ENCODE data around the gene FGF21.

The FGF21 gene

GRCh38 chr19:48799358-48800300, 44.3 kb downstream of the FGF21 start:
- TF ChIP-seq, protein P1, sequence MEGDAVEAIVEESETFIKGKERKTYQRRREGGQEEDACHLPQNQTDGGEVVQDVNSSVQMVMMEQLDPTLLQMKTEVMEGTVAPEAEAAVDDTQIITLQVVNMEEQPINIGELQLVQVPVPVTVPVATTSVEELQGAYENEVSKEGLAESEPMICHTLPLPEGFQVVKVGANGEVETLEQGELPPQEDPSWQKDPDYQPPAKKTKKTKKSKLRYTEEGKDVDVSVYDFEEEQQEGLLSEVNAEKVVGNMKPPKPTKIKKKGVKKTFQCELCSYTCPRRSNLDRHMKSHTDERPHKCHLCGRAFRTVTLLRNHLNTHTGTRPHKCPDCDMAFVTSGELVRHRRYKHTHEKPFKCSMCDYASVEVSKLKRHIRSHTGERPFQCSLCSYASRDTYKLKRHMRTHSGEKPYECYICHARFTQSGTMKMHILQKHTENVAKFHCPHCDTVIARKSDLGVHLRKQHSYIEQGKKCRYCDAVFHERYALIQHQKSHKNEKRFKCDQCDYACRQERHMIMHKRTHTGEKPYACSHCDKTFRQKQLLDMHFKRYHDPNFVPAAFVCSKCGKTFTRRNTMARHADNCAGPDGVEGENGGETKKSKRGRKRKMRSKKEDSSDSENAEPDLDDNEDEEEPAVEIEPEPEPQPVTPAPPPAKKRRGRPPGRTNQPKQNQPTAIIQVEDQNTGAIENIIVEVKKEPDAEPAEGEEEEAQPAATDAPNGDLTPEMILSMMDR (IDR thresholded peaks at IDR 0.05; ENCODE audit: extremely low read depth, insufficient read depth, missing control alignments), result no peak
- DNase-seq (ENCODE audit: low spot score), result no peak
- in situ Hi-C loops (cut with MboI; ENCODE audit: low pct_unique_long_range_greater_than_20kb, low sequenced_read_pairs, unreplicated experiment), result no loop called here

DNA sequence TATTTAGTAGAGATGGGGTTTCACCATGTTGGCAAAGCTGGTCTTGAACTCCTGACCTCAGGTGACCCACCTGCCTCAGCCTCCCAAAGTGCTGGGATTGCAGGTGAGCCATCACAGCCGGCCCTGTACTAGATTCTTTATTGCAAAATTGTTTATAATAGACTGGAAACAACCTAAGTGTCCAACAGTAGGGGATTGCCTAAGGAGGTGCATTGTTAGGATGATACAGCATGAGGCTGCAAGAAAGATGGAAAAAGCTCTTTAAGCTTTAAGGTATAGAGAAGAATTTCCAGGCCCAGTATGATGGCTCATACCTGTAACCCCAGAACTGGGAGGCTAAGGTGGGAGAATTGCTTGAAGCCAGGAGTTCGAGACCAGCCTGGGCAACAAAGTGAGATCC, 47.3 kb downstream of the FGF21 start:
- in situ Hi-C loops (cut with MboI; ENCODE audit: low pct_unique_long_range_greater_than_20kb, low sequenced_read_pairs, unreplicated experiment), result no loop called here
- DNase-seq (ENCODE audit: low spot score), result no peak
- TF ChIP-seq, protein P1 (IDR thresholded peaks at IDR 0.05; ENCODE audit: extremely low read depth, insufficient read depth, missing control alignments), result no peak

- in situ Hi-C loops (cut with MboI; ENCODE audit: low pct_unique_long_range_greater_than_20kb, low sequenced_read_pairs, unreplicated experiment), result no loop called here
- TF ChIP-seq, protein P1 (IDR thresholded peaks at IDR 0.05; ENCODE audit: extremely low read depth, insufficient read depth, missing control alignments), result no peak
- no peak for DNase-seq (ENCODE audit: low spot score)
These were observed 49.2 kb downstream of the FGF21 start for GRCh38 chr19:48804496-48804895.

DNA sequence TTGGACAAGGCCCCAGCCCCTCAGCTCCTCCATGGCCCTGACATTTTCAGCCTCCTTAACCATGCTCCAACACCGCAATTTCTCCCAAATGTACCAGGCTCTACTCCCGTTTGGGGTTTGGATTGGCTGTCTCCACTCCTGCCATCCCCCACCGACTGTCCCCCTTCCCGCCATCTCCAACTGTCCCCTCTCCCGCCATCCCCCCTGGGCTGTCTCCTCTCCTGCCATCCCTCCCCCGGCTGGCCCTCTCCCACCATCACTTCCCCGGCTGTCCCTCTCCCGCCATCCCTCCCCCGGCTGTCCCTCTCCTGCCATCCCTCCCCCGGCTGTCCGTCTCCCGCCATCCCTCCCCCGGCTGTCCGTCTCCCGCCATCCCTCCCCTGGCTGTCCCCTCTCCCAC, 50.1 kb downstream of the FGF21 start:
- in situ Hi-C loops (cut with MboI; ENCODE audit: low pct_unique_long_range_greater_than_20kb, low sequenced_read_pairs, unreplicated experiment), result no loop called here
- no peak for DNase-seq (ENCODE audit: low spot score)
- TF ChIP-seq, protein P1 (IDR thresholded peaks at IDR 0.05; ENCODE audit: extremely low read depth, insufficient read depth, missing control alignments), result no peak

DNA sequence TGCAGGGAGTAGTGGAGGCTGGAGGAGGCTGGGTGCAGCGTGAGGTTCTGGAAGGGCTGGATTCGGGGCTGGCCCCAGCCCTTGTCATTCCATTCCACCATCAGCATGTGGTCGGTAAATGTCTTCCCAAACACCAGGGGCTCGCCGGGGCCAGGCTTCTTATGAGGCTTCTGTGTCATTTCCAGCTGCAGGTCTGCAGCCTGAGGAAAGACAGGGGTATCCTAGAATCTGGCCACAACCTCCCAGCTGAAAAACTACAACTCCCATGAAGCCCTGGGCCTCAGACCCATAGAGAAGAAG, 51.1 kb downstream of the FGF21 start:
- DNase-seq (ENCODE audit: low spot score), result no peak
- in situ Hi-C loops (cut with MboI; ENCODE audit: low pct_unique_long_range_greater_than_20kb, low sequenced_read_pairs, unreplicated experiment), result no loop called here
- TF ChIP-seq, protein P1 (IDR thresholded peaks at IDR 0.05; ENCODE audit: extremely low read depth, insufficient read depth, missing control alignments), result no peak

DNA sequence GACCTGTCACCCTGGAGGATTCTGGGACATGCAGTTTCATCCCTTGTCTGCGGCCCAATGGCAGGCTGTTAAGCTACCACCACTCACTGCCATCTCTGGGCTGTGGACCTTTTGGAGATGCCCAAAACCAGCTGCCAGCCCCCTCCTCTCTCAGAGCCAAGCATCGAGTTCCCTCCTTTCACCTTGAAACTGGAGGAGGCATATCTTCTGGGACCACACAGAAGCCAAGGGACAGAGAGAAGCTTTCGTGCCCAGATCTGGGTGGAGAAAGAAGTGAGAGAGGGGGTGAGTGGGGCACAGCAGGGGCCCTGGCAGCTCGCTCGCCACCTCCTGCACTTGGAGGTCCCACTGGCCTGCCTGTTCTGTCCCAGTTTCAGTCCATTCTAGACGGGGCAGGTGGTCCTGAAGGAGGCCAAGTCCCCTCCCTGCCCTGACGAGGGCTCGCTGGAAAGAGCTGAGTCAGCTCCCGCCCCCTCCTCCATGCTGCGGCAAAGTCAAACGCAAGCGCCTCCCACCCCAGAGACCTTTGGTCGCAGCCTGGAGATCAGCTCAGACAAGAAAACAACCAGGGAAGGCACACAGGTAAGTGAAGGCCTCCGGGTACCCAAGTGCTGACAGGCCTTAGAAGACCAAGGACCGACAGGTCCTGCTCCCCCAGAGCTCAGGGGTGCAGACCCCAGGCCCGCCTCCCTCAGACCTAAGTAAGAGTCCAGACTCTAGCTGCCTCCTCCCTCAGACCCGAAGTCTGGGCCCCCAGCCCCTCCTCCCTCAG, 51.7 kb downstream of the FGF21 start:
- in situ Hi-C loops (cut with MboI; ENCODE audit: low pct_unique_long_range_greater_than_20kb, low sequenced_read_pairs, unreplicated experiment), result no loop called here
- peak; percentile 77 for DNase-seq (ENCODE audit: low spot score)
- TF ChIP-seq, protein P1 (IDR thresholded peaks at IDR 0.05; ENCODE audit: extremely low read depth, insufficient read depth, missing control alignments), result no peak
